ENCODE data around the gene TPRN.

TPRN gene

DNA sequence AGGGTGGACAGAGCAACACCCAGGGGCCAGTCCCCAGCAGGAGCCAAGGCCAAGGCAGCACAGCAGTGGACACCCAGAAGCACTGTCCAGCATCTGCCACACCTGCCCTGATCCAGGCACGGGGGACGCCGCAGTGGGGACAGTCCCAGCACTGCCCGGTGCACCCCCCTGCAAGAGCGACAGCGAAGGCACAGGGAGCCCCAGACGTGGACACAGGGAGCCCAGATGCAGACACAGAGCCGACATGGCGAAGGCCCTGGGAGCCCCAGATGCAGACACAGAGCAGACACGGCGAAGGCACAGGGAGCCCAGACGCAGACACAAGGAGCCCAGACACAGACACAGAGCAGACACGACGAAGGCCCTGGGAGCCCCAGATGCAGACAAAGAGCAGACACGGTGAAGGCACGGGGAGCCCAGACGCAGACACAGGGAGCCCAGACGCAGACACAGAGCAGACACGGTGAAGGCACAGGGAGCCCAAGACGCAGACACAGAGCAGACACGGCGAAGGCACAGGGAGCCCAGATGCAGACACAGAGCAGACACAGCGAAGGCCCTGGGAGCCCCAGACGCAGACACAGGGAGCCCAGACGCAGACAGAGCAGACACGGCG is 16.5 kb downstream of the TPRN start:
- TF ChIP-seq, protein P1, sequence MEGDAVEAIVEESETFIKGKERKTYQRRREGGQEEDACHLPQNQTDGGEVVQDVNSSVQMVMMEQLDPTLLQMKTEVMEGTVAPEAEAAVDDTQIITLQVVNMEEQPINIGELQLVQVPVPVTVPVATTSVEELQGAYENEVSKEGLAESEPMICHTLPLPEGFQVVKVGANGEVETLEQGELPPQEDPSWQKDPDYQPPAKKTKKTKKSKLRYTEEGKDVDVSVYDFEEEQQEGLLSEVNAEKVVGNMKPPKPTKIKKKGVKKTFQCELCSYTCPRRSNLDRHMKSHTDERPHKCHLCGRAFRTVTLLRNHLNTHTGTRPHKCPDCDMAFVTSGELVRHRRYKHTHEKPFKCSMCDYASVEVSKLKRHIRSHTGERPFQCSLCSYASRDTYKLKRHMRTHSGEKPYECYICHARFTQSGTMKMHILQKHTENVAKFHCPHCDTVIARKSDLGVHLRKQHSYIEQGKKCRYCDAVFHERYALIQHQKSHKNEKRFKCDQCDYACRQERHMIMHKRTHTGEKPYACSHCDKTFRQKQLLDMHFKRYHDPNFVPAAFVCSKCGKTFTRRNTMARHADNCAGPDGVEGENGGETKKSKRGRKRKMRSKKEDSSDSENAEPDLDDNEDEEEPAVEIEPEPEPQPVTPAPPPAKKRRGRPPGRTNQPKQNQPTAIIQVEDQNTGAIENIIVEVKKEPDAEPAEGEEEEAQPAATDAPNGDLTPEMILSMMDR (conservative IDR thresholded peaks at IDR 0.05; ENCODE audit: low read length) = no peak
- no peak for TF ChIP-seq EZH2phosphoT487 (IDR thresholded peaks at IDR 0.05; ENCODE audit: borderline replicate concordance)
- Histone ChIP-seq H3K4me3 (ENCODE audit: low read length, poor library complexity, severe bottlenecking) (no peak overlapping the region), H3K9ac (ENCODE audit: low read depth, low read length, poor library complexity, severe bottlenecking) (no peak overlapping the region), H3K4me2 (ENCODE audit: low read depth, low read length, poor library complexity, severe bottlenecking) (no peak overlapping the region), H3K9me3 (ENCODE audit: insufficient read depth, low read depth, low read length) (no peaks in the 10 kb centered on the region), H4K20me1 (ENCODE audit: insufficient read depth, low read length, poor library complexity, severe bottlenecking) (peaks cover 9% of the 10 kb centered on the region), H2AFZ (ENCODE audit: low read length) (no peak overlapping the region), H3K27me3 (ENCODE audit: insufficient read depth, low read length, poor library complexity, severe bottlenecking) (no peaks in the 10 kb centered on the region), H3F3A (ENCODE audit: low read depth) (0 out of 2 replicates have a peak, but pooled peaks cover 5% of the 10 kb centered on the region), H3K9me2 (replicated peaks; ENCODE audit: low read depth, low read length) (no peaks in the 10 kb centered on the region), H3K4me1 (ENCODE audit: insufficient read depth, low read length, poor library complexity, severe bottlenecking) (peaks cover 10% of the 10 kb centered on the region), H3K36me3 (ENCODE audit: insufficient read depth, low read length) (peaks cover 23% of the 10 kb centered on the region; the same call in 1 of the 2 replicates), H3K79me2 (ENCODE audit: insufficient read depth, low read length) (peaks cover 32% of the 10 kb centered on the region)

DNA sequence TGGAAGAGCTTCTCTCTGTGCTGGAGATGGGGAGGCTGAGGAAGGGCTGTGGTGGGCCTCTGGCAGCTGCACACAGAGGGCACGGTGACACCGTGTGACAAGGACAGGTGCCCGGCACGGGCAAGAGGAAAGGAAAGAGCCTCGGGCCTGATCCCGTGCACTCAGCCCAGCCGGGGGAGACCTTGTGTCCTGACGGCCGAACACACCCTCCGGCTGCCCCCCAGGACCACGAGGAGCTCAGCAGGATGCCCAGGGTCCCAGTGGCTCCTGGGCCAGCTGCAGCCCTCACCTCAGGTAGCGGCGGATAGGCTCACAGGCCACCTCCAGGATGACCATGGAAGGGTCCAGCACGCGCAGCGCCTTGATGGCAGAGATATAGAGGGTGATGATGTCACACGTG is 17.7 kb downstream of the TPRN start:
- TF ChIP-seq EZH2phosphoT487 (IDR thresholded peaks at IDR 0.05; ENCODE audit: borderline replicate concordance) = no peak
- TF ChIP-seq, protein P1 (conservative IDR thresholded peaks at IDR 0.05; ENCODE audit: low read length) = no peak

DNA sequence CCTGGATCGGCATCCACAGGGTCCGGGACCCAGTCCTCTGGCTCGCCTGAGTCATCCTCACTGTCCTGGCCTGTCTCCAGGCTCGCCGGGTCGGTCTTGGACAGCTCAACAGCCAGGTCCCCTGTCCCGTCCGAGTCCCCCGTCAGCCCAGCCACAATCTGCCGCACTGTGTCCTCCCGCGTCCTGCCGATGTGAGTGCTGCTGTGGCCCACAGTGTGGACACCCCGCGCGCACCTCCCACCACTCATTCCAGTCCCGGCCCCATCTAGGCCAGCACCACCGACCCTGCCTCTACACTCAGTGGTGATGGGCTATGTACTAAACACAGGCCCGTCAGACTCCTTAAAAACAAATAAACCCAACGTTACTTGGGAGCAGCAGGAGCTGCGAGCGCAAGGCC is 18.9 kb downstream of the TPRN start:
- H3K4me2 ChIP-seq (ENCODE audit: low read depth, low read length, poor library complexity, severe bottlenecking) = no peak overlapping the region
- H3K4me3 ChIP-seq (ENCODE audit: low read length, poor library complexity, severe bottlenecking) = no peak overlapping the region
- TF ChIP-seq, protein P1 (conservative IDR thresholded peaks at IDR 0.05; ENCODE audit: low read length) = no peak
- no peak for TF ChIP-seq EZH2phosphoT487 (IDR thresholded peaks at IDR 0.05; ENCODE audit: borderline replicate concordance)
- H3K4me1 ChIP-seq (ENCODE audit: insufficient read depth, low read length, poor library complexity, severe bottlenecking) = no peaks in the 10 kb centered on the region
- no peaks in the 10 kb centered on the region for H3F3A ChIP-seq (ENCODE audit: low read depth)
- H3K9me2 ChIP-seq (replicated peaks; ENCODE audit: low read depth, low read length) = no peaks in the 10 kb centered on the region
- no peaks in the 10 kb centered on the region for H3K27me3 ChIP-seq (ENCODE audit: insufficient read depth, low read length, poor library complexity, severe bottlenecking)
- no peaks in the 10 kb centered on the region for H3K9me3 ChIP-seq (ENCODE audit: insufficient read depth, low read depth, low read length)
- H2AFZ ChIP-seq (ENCODE audit: low read length) = no peak overlapping the region
- H3K9ac ChIP-seq (ENCODE audit: low read depth, low read length, poor library complexity, severe bottlenecking) = no peak overlapping the region
- H4K20me1 ChIP-seq (ENCODE audit: insufficient read depth, low read length, poor library complexity, severe bottlenecking) = no peaks in the 10 kb centered on the region
- H3K36me3 ChIP-seq (ENCODE audit: insufficient read depth, low read length) = peaks cover 23% of the 10 kb centered on the region; the same call in 1 of the 2 replicates
- H3K79me2 ChIP-seq (ENCODE audit: insufficient read depth, low read length) = peaks cover 16% of the 10 kb centered on the region; the same call in 1 of the 2 replicates

More for the DNA sequence above, 17.7 kb downstream of the TPRN start:
- H3K4me3 ChIP-seq (ENCODE audit: low read length, poor library complexity, severe bottlenecking) = no peak overlapping the region
- H2AFZ ChIP-seq (ENCODE audit: low read length) = no peak overlapping the region
- H3K4me1 ChIP-seq (ENCODE audit: insufficient read depth, low read length, poor library complexity, severe bottlenecking) = peaks cover 10% of the 10 kb centered on the region
- no peaks in the 10 kb centered on the region for H3K27me3 ChIP-seq (ENCODE audit: insufficient read depth, low read length, poor library complexity, severe bottlenecking)
- no peak overlapping the region for H3K4me2 ChIP-seq (ENCODE audit: low read depth, low read length, poor library complexity, severe bottlenecking)
- no peaks in the 10 kb centered on the region for H3K9me3 ChIP-seq (ENCODE audit: insufficient read depth, low read depth, low read length)
- H3K9ac ChIP-seq (ENCODE audit: low read depth, low read length, poor library complexity, severe bottlenecking) = no peak overlapping the region
- peaks cover 27% of the 10 kb centered on the region for H3K79me2 ChIP-seq (ENCODE audit: insufficient read depth, low read length)
- no peaks in the 10 kb centered on the region for H3K9me2 ChIP-seq (replicated peaks; ENCODE audit: low read depth, low read length)
- H3K36me3 ChIP-seq (ENCODE audit: insufficient read depth, low read length) = peaks cover 23% of the 10 kb centered on the region; the same call in 1 of the 2 replicates
- H3F3A ChIP-seq (ENCODE audit: low read depth) = no peaks in the 10 kb centered on the region
- H4K20me1 ChIP-seq (ENCODE audit: insufficient read depth, low read length, poor library complexity, severe bottlenecking) = peaks cover 6% of the 10 kb centered on the region

Data from Loucy (cell line).